Fibroblast of villous mesenchyme (primary cell): ENCODE measurements around the gene ZNF217. TPM values are rescaled to one million over a fixed set of nuclear protein-coding genes. Genes with fewer than 3 reads are reported as not detected.
"Not testable (repeated sequence)": the region's sequence is repeated elsewhere in the genome, so short reads cannot be mapped to it uniquely, and the experiment has no call there.

Experiments used
- DNase-seq: peaks from one replicate; pipeline ENCODE4 v3.0.0-alpha.2; 2010; ENCODE audit warnings: low read depth
- H3K4me3 ChIP-seq: 2 replicates; pipeline ENCODE4 v1.5.1; 2011; ENCODE audit warnings: low read depth, mild to moderate bottlenecking, low read length
- CTCF ChIP-seq: IDR thresholded peaks from 2 replicates; pipeline ENCODE4 v1.5.1; 2012; ENCODE audit warnings: low read depth, mild to moderate bottlenecking, low read length; ENCODE audit not compliant: insufficient read depth
- total RNA-seq: library from RNA; depleted of rRNA; stranded (reverse); fragments of >200 nt; gene quantifications from 2 replicates; pipeline ENCODE4 v1.2.3, GENCODE V29; 2012

Gene ZNF217
- total RNA-seq, 1 donor = 22.9 TPM

GRCh38 chr20:53592992-53593465 lies 610 bp downstream of the ZNF217 start:
- no peak for TF ChIP-seq CTCF
- no peak for DNase-seq
- peak overlapping the region; percentile 77 for H3K4me3 ChIP-seq

GRCh38 chr20:53592454-53592991 lies 1.1 kb downstream of the ZNF217 start:
- peak overlapping the region; percentile 77 for H3K4me3 ChIP-seq
- DNase-seq = not testable (repeated sequence)

- DNase-seq = not testable (repeated sequence)
- peak overlapping the region; percentile 77 for H3K4me3 ChIP-seq
Measured at GRCh38 chr20:53591941-53592441, 1.6 kb downstream of the ZNF217 start.

- peak overlapping the region; percentile 77 for H3K4me3 ChIP-seq
- not testable (repeated sequence) for DNase-seq
Measured at GRCh38 chr20:53591206-53591741, 2.4 kb downstream of the ZNF217 start.

GRCh38 chr20:53590608-53591007 lies 3.0 kb downstream of the ZNF217 start:
- peak overlapping the region; percentile 77 for H3K4me3 ChIP-seq
- DNase-seq = not testable (repeated sequence)

GRCh38 chr20:53590122-53590521 lies 3.5 kb downstream of the ZNF217 start:
- H3K4me3 ChIP-seq = peak overlapping the region; percentile 37
- not testable (repeated sequence) for DNase-seq

- not testable (repeated sequence) for DNase-seq
- peak overlapping the region; percentile 37 for H3K4me3 ChIP-seq
Measured at GRCh38 chr20:53589321-53590065, 4.1 kb downstream of the ZNF217 start.

GRCh38 chr20:53587157-53587703 lies 6.4 kb downstream of the ZNF217 start:
- H3K4me3 ChIP-seq, DNase-seq: not testable (repeated sequence)

- TF ChIP-seq CTCF = no peak
- H3K4me3 ChIP-seq = no peak overlapping the region
- DNase-seq = no peak
Measured at GRCh38 chr20:53586640-53587039, 7.0 kb downstream of the ZNF217 start.

- DNase-seq, H3K4me3 ChIP-seq: not testable (repeated sequence)
Measured at GRCh38 chr20:53585910-53586309, 7.7 kb downstream of the ZNF217 start.

- not testable (repeated sequence) for H3K4me3 ChIP-seq, DNase-seq
Measured at GRCh38 chr20:53585004-53585569, 8.6 kb downstream of the ZNF217 start.

- H3K4me3 ChIP-seq, DNase-seq: not testable (repeated sequence)
Measured at GRCh38 chr20:53584550-53584913, 9.1 kb downstream of the ZNF217 start.

- not testable (repeated sequence) for DNase-seq, H3K4me3 ChIP-seq
Measured at GRCh38 chr20:53583660-53584549, 9.7 kb downstream of the ZNF217 start.
